ENCODE results near the gene ZNF652.
"Not testable (repeated sequence)": the region's sequence is repeated elsewhere in the genome, so short reads cannot be mapped to it uniquely, and the experiment has no call there.

ZNF652 gene

GRCh38 chr17:49315551-49316257, 46.3 kb downstream of the ZNF652 start:
- peak; percentile 70 for DNase-seq (ENCODE audit: low read depth, low spot score)

- DNase-seq (ENCODE audit: low read depth, low spot score), result no peak
Observed at GRCh38 chr17:49312722-49313121, 49.3 kb downstream of the ZNF652 start.

- DNase-seq (ENCODE audit: low read depth, low spot score), result no peak
Observed at GRCh38 chr17:49299996-49300395, 62.1 kb downstream of the ZNF652 start.

GRCh38 chr17:49298371-49298976, 63.6 kb downstream of the ZNF652 start:
- no peak for DNase-seq (ENCODE audit: low read depth, low spot score)

GRCh38 chr17:49297141-49297540, 64.9 kb downstream of the ZNF652 start:
- DNase-seq (ENCODE audit: low read depth, low spot score), result no peak

- DNase-seq (ENCODE audit: low read depth, low spot score), result no peak
Observed at GRCh38 chr17:49294122-49294521, 67.9 kb downstream of the ZNF652 start.

GRCh38 chr17:49292901-49293300, 69.1 kb downstream of the ZNF652 start:
- DNase-seq (ENCODE audit: low read depth, low spot score), result no peak

GRCh38 chr17:49291929-49292328, 70.1 kb downstream of the ZNF652 start:
- DNase-seq (ENCODE audit: low read depth, low spot score), result no peak

GRCh38 chr17:49290690-49291359, 71.2 kb downstream of the ZNF652 start:
- peak; percentile 15 for DNase-seq (ENCODE audit: low read depth, low spot score)

- DNase-seq (ENCODE audit: low read depth, low spot score), result no peak
Observed at GRCh38 chr17:49288388-49288787, 73.7 kb downstream of the ZNF652 start.

- DNase-seq (ENCODE audit: low read depth, low spot score), result no peak
Observed at GRCh38 chr17:49287481-49287880, 74.6 kb downstream of the ZNF652 start.

GRCh38 chr17:49286261-49286973, 75.6 kb downstream of the ZNF652 start:
- DNase-seq (ENCODE audit: low read depth, low spot score), result not testable (repeated sequence)

GRCh38 chr17:49285716-49286115, 76.3 kb downstream of the ZNF652 start:
- DNase-seq (ENCODE audit: low read depth, low spot score), result no peak

GRCh38 chr17:49280918-49281317, 81.1 kb downstream of the ZNF652 start:
- DNase-seq (ENCODE audit: low read depth, low spot score), result no peak

GRCh38 chr17:49280061-49280460, 82.0 kb downstream of the ZNF652 start:
- DNase-seq (ENCODE audit: low read depth, low spot score), result no peak

- DNase-seq (ENCODE audit: low read depth, low spot score), result not testable (repeated sequence)
Observed at GRCh38 chr17:49279263-49280015, 82.6 kb downstream of the ZNF652 start.

GRCh38 chr17:49278076-49278475, 84.0 kb downstream of the ZNF652 start:
- no peak for DNase-seq (ENCODE audit: low read depth, low spot score)

GRCh38 chr17:49277638-49278037, 84.4 kb downstream of the ZNF652 start:
- DNase-seq (ENCODE audit: low read depth, low spot score), result no peak

GRCh38 chr17:49275981-49276380, 86.1 kb downstream of the ZNF652 start:
- DNase-seq (ENCODE audit: low read depth, low spot score), result not testable (repeated sequence)

- no peak for DNase-seq (ENCODE audit: low read depth, low spot score)
Observed at GRCh38 chr17:49269356-49269755, 92.7 kb downstream of the ZNF652 start.

- no peak for DNase-seq (ENCODE audit: low read depth, low spot score)
Observed at GRCh38 chr17:49267912-49268311, 94.1 kb downstream of the ZNF652 start.

All from brain pericyte (primary cell).